GM12873 (cell line): ENCODE data around the gene PPM1H.

Experiments
- TF ChIP-seq, protein P1 (sequence below): IDR thresholded peaks from 2 replicates; pipeline ENCODE4 v1.5.1; 2012; ENCODE audit warnings: low read depth, mild to moderate bottlenecking, moderate library complexity, low read length, control low read depth; ENCODE audit not compliant: insufficient read depth; ENCODE audit errors: missing control alignments

The PPM1H gene

DNA sequence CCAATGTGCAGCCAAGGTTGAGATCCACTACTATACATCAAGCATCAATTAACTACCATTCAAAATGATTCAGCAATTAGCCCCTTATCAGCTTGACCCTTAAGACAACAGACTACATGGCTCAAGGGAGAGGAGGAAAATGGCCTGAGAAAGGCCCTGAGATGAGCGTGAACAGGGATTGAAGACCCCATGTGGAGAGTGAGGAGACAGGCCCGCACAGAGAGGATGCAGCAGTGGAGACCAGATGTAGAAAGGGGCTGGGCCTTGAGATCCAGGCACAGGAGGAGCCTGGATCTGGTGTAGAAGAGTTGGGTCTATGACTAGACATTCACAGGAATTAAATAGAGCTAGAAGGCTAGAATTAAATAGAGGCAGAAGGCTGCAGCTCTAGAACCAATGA, 239.3 kb downstream of the PPM1H start:
- TF ChIP-seq, protein P1, sequence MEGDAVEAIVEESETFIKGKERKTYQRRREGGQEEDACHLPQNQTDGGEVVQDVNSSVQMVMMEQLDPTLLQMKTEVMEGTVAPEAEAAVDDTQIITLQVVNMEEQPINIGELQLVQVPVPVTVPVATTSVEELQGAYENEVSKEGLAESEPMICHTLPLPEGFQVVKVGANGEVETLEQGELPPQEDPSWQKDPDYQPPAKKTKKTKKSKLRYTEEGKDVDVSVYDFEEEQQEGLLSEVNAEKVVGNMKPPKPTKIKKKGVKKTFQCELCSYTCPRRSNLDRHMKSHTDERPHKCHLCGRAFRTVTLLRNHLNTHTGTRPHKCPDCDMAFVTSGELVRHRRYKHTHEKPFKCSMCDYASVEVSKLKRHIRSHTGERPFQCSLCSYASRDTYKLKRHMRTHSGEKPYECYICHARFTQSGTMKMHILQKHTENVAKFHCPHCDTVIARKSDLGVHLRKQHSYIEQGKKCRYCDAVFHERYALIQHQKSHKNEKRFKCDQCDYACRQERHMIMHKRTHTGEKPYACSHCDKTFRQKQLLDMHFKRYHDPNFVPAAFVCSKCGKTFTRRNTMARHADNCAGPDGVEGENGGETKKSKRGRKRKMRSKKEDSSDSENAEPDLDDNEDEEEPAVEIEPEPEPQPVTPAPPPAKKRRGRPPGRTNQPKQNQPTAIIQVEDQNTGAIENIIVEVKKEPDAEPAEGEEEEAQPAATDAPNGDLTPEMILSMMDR = no peak

DNA sequence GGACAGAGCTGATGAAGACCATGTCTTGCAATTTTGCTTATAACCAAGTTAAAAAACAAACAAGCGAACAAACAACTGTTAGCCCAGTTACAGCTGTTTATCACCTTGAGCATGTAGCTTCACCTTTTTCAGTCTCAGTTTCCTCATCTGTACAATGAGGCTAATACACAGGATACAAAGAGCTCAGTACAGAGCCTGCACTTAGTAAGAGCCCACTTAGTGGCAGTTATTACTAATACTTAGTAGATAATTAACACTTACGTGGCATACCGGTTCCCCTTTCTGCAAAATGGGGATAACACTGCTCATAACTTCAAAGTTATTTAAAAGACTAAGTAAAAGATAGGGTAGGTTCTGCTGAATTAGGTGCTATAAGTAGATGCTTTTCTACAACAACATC, 240.3 kb downstream of the PPM1H start:
- TF ChIP-seq, protein P1 = no peak

DNA sequence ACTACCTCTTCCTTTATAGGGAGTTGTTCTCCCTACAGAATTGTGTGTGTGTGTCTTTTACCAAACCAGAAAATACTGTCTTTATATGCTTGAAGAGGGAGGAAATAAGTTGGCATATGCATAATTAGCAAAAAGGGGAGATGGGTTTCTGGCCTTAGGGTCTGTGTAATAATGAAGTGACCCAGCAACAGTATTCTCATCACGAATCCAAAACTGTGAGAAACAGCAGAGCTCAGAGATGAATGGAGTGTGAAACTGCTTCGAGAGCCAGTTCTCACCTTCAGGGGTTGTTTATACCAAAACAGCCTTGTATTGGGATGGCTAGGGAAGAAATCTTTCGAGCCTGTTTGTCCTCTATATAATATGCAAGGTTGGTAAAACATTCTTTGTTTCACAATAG, 240.8 kb downstream of the PPM1H start:
- TF ChIP-seq, protein P1 = no peak

DNA sequence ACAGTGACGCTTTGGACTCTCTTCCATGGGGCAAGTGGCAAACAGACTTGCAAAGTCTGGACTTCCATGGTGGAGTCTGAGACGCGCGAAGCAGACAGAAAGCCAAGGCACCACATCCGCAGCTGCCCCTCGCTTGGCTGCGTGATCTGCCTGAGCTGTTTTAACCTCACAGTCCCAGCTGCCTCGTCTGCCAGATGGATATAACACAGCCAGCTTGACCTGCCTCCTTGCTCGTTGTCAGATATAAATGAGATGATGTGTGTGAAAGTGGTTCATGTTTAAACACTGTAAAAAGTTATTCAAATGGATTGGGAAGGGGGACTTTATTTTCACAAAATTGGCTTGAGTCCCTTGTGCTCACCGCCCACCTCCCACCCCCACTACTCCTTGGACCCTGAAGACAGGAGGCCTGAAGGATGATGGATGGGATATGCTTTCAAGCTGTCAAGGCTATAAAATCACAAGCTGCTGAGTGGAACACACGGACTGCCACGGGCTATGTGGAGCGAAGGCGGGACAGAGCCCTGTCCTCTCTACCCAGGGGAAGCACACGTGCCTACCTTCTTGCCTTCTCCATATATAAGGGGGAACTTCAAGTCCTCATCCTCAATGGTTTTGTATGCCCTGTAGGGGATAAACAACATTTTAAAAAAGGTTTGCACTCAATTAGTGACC, 241.4 kb downstream of the PPM1H start:
- TF ChIP-seq, protein P1 = no peak

DNA sequence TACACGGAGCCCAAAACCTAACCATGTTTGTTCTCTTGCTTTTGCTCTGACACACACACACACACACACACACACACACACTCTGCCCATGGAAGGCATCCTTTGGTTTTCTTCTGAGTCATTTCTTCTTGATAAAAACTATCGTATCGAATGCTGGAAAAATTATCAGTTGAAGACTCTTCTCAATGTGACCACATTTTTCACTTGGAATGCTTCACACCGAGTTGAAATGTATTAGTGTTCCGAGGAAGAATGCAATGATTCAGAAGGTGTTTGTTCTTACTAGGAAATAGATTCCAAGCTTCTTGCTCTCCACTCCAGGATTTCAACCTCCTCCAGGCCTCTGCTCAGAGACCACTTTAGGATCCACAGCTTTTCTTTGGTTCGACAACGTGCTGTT, 242.1 kb downstream of the PPM1H start:
- TF ChIP-seq, protein P1 = no peak

DNA sequence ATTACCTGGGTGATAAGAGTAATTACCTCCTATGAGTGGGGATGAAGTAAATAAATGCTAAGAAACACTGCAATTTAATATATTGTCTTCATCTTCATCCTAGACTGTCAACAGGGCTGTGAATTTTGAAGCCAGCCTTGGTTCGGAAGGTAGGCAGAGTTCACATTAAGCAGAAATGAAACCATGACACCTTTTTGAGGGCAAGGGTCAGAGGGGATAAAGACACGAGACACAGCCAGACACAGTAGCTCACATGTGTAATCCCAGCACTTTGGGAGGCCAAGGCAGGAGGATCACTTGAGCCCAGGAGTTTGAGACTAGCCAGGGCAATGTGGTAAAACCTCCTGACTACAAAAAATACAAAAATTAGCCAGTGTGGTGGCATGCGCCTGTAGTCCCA, 243.6 kb downstream of the PPM1H start:
- TF ChIP-seq, protein P1 = no peak

DNA sequence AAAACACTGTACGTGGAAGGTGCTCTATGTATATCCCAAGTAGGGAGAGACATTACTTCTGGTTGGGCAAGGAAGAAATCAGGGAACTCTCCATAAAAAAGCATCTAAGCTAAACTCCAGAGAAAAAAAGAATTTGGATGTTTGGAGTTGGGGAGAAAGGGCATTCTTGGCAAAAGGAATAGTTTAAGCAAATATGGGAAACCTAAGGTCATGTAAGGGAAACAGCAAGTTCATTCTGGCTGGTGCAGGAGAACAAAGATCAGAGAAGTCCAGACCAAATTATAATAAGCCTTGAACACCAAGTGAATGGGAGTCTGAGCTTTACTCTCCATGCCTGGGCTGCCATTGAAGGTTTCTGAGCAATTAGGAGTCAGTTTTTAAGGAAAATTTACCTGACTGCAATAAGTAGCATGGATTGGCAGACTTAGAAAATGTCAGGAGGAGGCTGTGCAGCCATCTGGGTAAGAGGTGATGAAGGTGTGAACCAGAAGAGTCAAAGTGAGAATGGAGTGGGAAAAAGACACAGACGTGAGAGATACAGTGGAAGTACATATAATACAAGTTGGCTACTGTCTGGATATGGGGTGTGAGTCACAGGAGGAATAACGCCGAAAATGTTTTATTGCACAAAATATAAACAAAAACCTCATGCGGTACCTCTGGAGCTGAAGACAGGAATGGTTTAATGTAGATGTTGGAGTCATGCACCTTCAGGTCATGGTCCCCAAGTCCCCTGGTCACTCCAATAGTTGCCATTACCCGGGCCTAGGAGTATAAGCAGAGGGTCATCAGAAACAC, 245.7 kb downstream of the PPM1H start:
- TF ChIP-seq, protein P1 = no peak
